WTC11 (cell line): ENCODE measurements around the gene KRT1.

ENCODE experiments used
- ELF4 ChIP-seq: sonication (generic); formaldehyde crosslinking; IDR thresholded peaks from 2 replicates; pipeline ENCODE4 v1.8.1; 2022; ENCODE audit warnings: low read depth, mild to moderate bottlenecking, moderate library complexity, missing genetic modification reagents
- TF ChIP-seq, protein P1 (sequence below): fragments of 200-600 bp; IDR thresholded peaks from 2 replicates; pipeline ENCODE4 v1.8.0; 2022; ENCODE audit warnings: antibody characterized with exemption
- TF ChIP-seq, protein P2 (sequence below): sonication (generic); formaldehyde crosslinking; IDR thresholded peaks from 2 replicates; pipeline ENCODE4 v1.8.1; 2023; ENCODE audit warnings: mild to moderate bottlenecking, missing genetic modification reagents, borderline replicate concordance

DNA sequence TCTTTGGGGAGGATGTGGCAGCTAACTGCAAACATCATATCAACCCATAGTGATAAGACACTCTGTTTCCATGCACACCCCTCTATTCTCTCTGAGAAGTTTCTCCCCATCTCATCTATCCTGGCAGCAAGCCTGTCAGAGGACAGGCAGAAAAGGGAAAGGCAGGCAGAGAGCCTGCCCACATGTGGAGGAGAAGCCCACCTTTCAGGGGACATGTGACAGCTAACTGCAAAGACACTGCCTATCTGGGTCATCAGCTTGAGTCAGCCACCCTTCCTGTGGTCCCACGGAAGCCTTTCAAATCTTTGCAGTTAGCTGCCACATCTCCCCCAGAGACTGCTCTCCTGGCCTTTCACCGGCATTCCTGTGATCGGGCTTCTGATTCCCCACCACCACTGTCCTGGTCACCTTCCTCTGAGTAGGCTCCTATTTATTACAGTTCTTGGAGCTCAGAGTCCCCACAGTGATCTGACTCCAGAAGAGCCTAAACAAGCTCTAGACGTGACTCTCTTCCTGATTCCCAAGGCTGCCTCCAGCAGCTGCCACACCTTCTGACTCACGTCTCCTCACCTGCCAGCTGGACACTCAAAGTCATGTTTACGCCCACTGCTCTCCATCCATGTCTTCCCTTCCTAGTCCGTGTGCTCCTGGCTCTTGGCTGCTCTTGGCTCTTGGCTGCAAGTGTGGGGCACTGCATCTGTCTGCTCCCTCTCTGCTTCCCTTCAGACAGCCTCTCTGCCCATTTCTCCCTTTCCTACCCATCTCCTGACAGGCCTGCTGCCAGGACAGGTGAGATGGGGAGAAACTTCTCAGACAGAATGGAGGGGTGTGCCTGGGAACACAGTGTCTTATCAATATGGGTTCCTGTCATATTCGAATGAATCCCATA lies 7.5 kb upstream of the KRT1 start:
- TF ChIP-seq, protein P1, sequence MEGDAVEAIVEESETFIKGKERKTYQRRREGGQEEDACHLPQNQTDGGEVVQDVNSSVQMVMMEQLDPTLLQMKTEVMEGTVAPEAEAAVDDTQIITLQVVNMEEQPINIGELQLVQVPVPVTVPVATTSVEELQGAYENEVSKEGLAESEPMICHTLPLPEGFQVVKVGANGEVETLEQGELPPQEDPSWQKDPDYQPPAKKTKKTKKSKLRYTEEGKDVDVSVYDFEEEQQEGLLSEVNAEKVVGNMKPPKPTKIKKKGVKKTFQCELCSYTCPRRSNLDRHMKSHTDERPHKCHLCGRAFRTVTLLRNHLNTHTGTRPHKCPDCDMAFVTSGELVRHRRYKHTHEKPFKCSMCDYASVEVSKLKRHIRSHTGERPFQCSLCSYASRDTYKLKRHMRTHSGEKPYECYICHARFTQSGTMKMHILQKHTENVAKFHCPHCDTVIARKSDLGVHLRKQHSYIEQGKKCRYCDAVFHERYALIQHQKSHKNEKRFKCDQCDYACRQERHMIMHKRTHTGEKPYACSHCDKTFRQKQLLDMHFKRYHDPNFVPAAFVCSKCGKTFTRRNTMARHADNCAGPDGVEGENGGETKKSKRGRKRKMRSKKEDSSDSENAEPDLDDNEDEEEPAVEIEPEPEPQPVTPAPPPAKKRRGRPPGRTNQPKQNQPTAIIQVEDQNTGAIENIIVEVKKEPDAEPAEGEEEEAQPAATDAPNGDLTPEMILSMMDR, result no peak
- TF ChIP-seq, protein P2, sequence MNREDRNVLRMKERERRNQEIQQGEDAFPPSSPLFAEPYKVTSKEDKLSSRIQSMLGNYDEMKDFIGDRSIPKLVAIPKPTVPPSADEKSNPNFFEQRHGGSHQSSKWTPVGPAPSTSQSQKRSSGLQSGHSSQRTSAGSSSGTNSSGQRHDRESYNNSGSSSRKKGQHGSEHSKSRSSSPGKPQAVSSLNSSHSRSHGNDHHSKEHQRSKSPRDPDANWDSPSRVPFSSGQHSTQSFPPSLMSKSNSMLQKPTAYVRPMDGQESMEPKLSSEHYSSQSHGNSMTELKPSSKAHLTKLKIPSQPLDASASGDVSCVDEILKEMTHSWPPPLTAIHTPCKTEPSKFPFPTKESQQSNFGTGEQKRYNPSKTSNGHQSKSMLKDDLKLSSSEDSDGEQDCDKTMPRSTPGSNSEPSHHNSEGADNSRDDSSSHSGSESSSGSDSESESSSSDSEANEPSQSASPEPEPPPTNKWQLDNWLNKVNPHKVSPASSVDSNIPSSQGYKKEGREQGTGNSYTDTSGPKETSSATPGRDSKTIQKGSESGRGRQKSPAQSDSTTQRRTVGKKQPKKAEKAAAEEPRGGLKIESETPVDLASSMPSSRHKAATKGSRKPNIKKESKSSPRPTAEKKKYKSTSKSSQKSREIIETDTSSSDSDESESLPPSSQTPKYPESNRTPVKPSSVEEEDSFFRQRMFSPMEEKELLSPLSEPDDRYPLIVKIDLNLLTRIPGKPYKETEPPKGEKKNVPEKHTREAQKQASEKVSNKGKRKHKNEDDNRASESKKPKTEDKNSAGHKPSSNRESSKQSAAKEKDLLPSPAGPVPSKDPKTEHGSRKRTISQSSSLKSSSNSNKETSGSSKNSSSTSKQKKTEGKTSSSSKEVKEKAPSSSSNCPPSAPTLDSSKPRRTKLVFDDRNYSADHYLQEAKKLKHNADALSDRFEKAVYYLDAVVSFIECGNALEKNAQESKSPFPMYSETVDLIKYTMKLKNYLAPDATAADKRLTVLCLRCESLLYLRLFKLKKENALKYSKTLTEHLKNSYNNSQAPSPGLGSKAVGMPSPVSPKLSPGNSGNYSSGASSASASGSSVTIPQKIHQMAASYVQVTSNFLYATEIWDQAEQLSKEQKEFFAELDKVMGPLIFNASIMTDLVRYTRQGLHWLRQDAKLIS (CRISPR knock-in tag), result no peak
- TF ChIP-seq ELF4, result no peak
